KG1 (cell line): ENCODE measurements around the gene MAMLD1.

Source experiments
- DNase-seq: peaks from one replicate; lab custom pipeline; 2025; lab: John Stamatoyannopoulos, UW

Gene MAMLD1

DNA sequence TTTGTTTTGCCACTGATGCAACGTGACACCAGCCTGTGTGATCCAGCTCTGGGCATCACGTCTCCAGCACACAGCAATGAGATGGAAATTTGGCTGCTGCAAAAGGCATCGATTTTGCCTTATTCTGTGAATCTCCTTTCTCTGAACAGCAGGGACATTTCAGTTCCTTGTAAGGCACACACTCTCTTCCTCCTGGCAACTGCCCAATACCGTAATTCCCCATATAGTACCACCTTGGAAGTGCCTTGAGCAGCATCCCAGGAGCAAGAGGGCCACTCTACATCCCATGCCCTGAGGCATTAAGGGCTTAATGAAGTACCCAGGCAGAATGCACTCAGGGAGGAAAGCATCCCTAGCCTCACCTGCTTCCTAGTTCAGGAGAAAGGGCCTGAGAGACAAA is 10.5 kb upstream of the MAMLD1 start:
- DNase-seq: no peak

GRCh38 chrX:150355913-150356312 is 7.2 kb upstream of the MAMLD1 start:
- DNase-seq: no peak

DNA sequence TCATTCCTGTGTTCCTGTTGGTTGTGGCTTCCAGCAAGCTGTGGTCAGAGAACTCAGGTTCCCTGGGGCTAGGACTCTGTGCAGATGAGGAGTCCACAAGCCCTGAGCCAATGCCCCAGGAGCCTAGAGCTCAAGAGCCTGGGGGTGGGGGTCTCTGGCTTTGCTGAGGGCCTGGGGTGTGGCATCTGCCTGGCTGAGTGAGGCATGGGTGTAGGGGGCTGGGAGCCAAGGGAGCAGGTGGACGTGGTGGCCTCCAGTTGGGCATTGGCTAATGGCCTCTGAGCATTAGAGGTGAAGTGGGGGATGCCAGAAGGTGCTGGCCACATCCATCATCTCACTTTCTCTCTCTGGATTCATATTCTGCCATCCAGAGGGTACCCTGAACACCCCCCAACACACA is 5.3 kb upstream of the MAMLD1 start:
- no peak for DNase-seq

DNA sequence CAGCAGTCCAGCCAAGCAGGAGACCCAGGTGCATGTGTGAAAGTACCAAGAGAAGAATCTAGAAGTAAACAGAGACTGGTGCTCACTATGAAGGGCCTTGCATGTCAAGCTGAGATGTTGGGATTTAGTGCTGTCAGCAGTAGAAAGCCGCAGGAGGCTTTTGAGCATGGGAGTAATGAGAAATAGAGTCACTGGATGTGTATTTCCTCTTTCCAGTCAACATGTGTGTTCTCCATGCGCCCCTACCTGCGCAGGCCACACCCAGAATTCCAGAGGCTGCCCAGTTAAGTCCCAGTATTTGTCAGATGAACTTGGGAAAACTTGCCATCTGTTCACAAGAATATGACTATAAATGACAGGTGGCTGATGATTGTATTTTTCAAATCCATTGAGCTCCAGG is 4.5 kb upstream of the MAMLD1 start:
- no peak for DNase-seq

GRCh38 chrX:150360331-150360730 is 2.8 kb upstream of the MAMLD1 start:
- no peak for DNase-seq

- DNase-seq: no peak
Observed at GRCh38 chrX:150361070-150361776, 1.9 kb upstream of the MAMLD1 start.

DNA sequence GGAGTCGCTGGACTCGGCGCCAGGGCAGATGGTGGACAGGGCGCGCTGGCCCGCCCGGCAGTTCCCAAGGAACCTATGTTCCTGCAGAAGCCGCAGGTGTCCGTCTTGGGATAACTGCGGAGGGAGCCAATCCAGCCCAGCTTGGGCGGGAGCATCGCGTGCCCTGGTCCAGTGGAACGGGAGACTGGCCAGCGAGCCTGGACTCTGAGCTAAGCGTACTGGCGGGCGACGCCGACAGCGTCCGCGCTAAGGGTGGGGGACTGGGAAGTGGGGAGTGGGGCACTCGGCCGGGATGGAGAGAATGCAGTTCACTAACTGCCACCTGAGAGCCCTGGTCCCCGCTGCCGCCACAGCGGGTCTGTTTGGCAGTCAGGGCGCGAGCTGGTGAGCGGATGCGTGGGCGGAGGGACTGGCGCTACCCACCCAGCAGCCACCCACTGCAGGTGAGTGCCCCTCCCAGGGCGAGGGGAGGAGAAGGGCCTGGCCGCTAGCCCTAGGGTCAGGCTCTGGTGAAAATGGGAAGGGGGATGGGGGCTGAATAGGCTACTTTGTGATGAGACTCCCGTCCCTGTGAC is 1.3 kb upstream of the MAMLD1 start:
- DNase-seq: peak; percentile 0

GRCh38 chrX:150363561-150364346 is 637 bp downstream of the MAMLD1 start:
- peak; percentile 0 for DNase-seq

DNA sequence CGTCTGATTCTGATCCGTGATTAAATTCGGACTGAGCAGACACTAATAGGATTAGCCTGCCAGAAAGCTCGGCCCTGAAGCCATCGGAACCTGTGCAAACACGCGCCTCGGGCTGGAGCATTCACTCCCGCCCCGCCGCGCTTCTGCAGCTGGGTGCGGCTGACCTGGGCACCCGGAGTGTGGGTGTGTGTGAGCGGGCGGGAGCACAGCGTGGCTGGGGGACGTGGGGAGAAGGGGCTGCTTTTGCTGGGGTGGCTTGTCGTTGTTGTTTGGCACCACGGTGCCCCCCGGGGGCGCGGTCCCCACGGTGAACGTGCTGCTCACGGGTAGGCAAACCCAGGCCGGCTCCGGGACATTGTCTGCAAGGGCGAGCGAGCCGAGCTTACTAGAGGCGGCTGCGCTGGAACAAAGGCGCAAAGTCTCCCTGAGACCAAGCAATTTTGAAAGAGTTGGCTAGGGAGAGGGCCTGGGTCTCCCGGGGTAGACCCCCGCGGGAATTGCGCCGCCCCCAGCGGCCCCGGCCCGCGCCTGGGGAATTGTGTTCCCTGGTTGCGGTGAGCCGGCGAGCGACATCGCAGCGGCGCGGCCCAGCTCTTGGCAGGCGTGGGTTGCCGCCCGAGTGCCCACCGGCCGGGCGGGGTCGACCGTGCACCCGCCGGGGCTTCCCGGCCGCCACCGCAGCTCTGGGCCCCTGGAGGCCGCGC is 1.4 kb downstream of the MAMLD1 start:
- peak; percentile 3 for DNase-seq

- DNase-seq: peak; percentile 3
Observed at GRCh38 chrX:150365051-150365989, 2.2 kb downstream of the MAMLD1 start.

- DNase-seq: peak; percentile 0
Observed at GRCh38 chrX:150365990-150366911, 3.1 kb downstream of the MAMLD1 start.

DNA sequence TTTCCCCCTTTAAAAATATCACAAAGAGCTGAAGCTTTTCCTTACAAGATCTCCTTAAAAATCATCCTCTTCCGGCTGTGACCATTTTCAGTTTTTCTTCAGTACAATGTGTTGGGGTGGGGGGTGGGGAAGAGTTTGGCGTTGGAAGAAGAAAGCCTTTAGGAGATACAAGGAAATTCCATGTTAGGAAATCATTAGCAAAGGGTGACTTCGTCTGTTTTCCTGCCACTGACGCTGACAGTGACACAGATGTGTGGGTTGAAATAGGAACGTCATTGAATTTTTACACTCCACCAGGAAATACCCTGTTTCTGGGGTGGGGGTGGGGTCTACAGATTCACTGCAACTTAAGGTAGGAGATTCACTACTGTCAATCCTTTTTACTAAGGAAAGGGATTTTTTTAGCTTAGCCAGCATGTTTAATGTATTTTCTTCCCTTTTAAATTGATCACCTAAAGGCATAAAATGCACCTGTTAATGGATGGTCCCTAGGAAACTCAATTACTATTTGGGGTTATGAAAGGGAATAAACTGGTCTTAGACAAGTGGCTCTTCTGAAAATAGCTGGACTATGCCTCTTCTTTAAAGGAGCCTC is 3.9 kb downstream of the MAMLD1 start:
- DNase-seq: no peak

DNA sequence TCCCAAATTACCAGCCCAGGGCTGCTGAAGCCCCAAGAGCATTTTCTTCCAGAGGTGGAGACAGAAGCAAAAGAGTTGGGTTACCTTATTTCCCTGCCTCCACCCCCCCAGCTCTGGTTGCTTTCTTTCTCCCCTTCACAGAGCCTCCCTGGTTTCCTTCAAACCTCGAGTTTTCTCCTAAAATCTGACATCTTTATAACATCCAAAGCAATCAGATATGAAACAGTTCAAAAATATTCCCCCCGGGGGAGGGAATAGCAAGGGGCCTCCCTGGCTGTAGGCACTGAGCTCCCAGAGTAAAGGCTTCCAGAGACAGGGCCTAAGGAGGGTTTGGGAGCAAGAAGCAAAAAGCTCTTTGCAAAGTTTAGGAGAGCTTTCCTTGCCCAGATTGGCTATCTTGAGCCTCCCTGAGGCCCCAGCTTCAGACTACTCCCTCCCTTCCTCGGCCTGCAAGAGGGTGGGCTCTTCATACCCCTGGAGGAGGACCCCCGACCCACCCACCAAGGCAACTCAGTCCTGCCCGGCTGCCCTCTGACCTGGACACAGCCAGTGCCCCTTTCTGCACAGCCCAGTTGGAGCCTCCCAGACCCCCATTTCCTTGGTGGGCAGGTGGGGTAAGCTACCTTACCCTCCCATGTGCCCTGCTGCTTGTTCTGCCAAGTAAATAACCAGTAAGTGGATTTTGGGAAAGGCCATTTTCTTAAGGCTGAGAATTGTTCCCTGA is 7.6 kb downstream of the MAMLD1 start:
- DNase-seq: no peak

DNA sequence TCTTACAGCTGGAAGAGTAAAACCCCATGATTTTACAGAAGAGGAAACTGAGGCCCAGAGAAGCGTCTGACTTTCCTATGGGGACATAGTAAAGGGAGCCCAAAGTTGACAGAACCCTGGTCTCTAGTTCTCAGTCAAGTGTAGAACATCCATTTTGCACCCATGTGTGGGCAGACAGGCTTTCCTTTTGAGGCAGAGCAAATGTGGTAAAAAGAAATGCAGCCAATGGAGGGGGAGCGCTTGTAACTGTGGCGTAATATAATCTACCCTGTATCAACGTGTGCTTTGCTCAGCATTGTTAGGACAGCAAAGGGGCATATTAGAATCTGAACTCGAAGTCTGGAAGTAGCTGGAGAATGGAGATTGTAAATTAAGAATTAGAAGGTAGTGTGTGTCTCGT is 8.8 kb downstream of the MAMLD1 start:
- no peak for DNase-seq

- DNase-seq: no peak
Observed at GRCh38 chrX:150372280-150372679, 9.2 kb downstream of the MAMLD1 start.

DNA sequence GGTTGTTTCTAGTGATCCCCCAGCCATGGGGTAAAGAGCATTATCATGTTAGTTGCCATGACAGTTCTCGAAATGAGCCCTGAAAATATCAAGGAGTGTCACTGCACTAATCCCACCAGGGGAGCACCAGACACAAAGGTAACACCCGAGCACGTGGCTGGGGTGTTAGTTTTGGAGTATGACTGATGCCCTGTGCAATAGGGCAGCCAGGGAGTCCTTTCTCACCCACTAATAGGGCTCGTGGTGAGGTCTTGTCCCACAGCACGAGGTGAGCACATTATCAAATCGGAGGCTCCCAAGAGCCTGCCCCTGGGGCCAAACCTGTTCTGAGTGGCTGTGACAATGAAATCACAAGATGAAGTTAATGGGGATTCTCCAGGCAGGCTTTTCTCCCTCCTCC is 9.6 kb downstream of the MAMLD1 start:
- DNase-seq: no peak

DNA sequence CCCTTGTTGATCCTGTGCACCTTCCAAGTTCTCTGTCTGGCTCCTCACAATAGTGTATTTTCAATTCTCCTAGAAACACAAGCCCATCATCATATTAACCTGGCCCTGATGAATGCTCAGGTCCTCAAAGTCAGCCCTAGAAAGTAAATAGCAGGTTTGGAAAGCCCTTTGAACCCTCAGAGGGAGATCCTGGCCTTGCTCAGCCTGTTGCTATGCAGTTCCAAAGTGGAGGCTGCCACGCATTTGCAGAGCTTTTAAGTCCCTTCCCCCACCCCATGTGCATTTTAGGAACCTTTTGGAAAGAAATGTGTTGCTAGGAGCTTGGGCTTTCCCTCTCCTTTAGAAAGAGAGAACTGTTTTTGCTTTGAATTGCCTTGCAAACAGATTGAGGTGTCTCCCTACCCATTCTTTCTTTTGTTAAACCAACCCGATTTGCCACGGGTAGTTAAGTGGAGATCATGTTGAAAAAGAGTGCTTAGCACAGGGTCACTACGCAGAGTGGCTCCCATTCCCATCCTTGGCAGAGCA is 12.2 kb downstream of the MAMLD1 start:
- no peak for DNase-seq

- no peak for DNase-seq
Observed at GRCh38 chrX:150377005-150377404, 13.9 kb downstream of the MAMLD1 start.

DNA sequence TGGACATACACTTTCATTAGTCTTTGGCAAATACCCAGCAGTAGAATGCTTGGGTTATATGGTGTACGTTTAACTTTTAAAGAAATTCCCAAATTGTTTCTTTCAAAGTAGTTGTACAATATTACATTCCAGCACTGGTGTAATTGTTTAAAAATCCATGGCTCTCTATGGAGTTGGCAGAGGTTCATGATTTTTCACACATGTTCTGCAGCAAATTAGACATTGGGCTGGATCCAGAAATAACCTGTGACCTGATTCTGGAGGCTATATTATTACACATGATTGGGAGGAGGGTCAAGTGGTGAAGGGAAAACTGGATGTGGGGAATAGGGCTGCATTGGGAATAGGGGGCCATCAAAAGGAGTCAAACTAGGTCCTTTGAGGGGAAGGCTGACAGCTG is 41.9 kb downstream of the MAMLD1 start:
- DNase-seq: no peak
